C1 segment of cervical spinal cord (tissue), 14 donors: Measurements from ENCODE around the gene PALLD.
"Not testable (repeated sequence)": the region's sequence is repeated elsewhere in the genome, so short reads cannot be mapped to it uniquely, and the experiment has no call there.

ENCODE experiments used
- DNase-seq, 14 donors: peaks; one replicate each; lab custom pipeline; 2025; lab: John Stamatoyannopoulos, UW

Gene PALLD

GRCh38 chr4:168893205-168893604 is 396.4 kb downstream of the PALLD start:
- DNase-seq: no peak

- DNase-seq: no peak
Observed at GRCh38 chr4:168893807-168894206, 397.0 kb downstream of the PALLD start.

GRCh38 chr4:168900080-168900479 is 403.2 kb downstream of the PALLD start:
- DNase-seq: no peak

- no peak for DNase-seq
Observed at GRCh38 chr4:168907119-168907698, 410.4 kb downstream of the PALLD start.

- no peak for DNase-seq
Observed at GRCh38 chr4:168908093-168908492, 411.2 kb downstream of the PALLD start.

- DNase-seq: no peak
Observed at GRCh38 chr4:168908851-168909273, 412.0 kb downstream of the PALLD start.

GRCh38 chr4:168914095-168914494 is 417.2 kb downstream of the PALLD start:
- DNase-seq: no peak

GRCh38 chr4:168917138-168917779 is 420.4 kb downstream of the PALLD start:
- no peak for DNase-seq

GRCh38 chr4:168919706-168920324 is 423.0 kb downstream of the PALLD start:
- no peak for DNase-seq

GRCh38 chr4:168920441-168921065 is 423.7 kb downstream of the PALLD start:
- DNase-seq: no peak

GRCh38 chr4:168923526-168924194 is 426.8 kb downstream of the PALLD start:
- peak in 7 of 14 donors; percentile 15 to 54 (median 26) for DNase-seq

GRCh38 chr4:168924667-168925066 is 427.8 kb downstream of the PALLD start:
- no peak for DNase-seq

GRCh38 chr4:168925789-168926490 is 429.1 kb downstream of the PALLD start:
- no peak for DNase-seq

- no peak for DNase-seq
Observed at GRCh38 chr4:168928346-168928745, 431.5 kb downstream of the PALLD start.

- no peak for DNase-seq
Observed at GRCh38 chr4:168928875-168929274, 432.0 kb downstream of the PALLD start.

- DNase-seq: no peak
Observed at GRCh38 chr4:168930413-168931196, 433.8 kb downstream of the PALLD start.

GRCh38 chr4:168931215-168931650 is 434.4 kb downstream of the PALLD start:
- DNase-seq: no peak

- no peak for DNase-seq
Observed at GRCh38 chr4:168932138-168932537, 435.3 kb downstream of the PALLD start.

GRCh38 chr4:168933423-168933822 is 436.6 kb downstream of the PALLD start:
- no peak for DNase-seq

GRCh38 chr4:168937473-168937872 is 440.6 kb downstream of the PALLD start:
- not testable (repeated sequence) for DNase-seq

- no peak for DNase-seq
Observed at GRCh38 chr4:168942985-168943384, 446.1 kb downstream of the PALLD start.
